ENCODE data around the gene CDK18. TPM values are rescaled to one million over a fixed set of nuclear protein-coding genes. Genes with fewer than 3 reads are reported as not detected.

The CDK18 gene
- polyA plus RNA-seq, 1 experiment = 0.36 TPM

DNA sequence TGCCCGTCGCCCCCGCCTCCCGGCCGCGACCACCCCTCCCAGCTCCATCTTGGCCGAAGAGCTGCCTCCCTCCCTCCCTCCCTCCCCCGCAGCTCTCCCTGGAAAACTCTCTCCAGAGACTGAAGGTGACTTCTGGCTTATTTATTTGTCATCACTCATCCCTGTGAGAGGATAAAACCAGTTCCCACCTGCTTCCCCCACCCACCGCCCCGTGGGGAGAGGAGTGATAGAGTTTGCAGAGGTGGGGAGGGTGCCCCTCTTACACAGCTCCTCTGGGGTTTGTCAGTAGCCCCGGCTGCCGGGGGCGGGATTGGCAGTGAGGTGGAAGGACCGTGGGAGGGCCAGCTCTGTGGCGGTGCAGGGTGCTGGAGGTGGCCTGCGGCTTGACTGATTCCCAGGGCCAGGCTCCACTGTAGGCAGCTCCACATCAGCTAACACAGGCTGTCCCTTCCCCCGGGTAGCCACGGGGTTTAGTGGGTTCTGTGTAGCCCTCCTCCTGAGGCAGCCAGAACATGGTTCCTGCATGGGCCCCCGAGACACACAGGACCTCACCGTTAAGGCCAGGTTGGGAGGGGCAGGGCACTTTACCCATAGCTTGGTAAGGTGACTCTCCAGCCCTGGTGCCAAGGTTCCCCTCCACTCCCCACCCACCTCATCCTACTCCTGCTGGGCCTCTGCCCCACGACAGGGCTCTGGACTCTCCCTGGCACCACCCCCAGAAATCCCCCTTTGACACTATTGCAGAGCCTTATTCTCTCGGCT, 65.1 kb downstream of the CDK18 start:
- TF ChIP-seq CTCF (IDR thresholded peaks at IDR 0.05; ENCODE audit: low read depth, low read length) = no peak
- POLR2A ChIA-PET = no interaction called here
- H3K4me3 ChIP-seq (ENCODE audit: low read depth, low read length) = no peak overlapping the region
- H3K9me3 ChIP-seq (ENCODE audit: control insufficient read depth, insufficient read depth, low read length) = no peaks in the 10 kb centered on the region
- CTCF ChIA-PET = interaction anchor here (1.1 to 2.1 kb wide), 2 partner anchors 19 to 89 kb away, joined by 4 to 7 read pairs; no protein-coding TSS in a partner anchor
- H3K27me3 ChIP-seq (ENCODE audit: control insufficient read depth, insufficient read depth, low read length) = peaks cover 73% of the 10 kb centered on the region
- H3K27ac ChIP-seq (ENCODE audit: low read depth, low read length) = no peak overlapping the region
- no peak for DNase-seq (ENCODE audit: low read depth, low spot score)

DNA sequence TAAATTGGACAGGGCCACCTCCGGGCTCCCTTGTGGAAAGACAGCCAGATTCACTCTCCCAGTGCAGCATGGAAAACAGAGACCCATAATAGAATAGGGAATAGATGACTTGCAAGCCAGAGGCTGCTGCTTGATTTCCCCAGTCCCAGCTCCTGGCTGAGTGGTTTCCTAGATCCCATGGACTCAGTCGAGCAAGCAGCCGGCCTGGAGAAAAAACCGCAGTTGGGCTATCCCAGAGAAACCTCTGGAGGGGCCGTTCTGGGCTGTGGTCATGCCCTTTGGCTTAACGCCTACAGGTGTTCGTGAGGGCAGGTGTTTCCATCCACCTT, 65.7 kb downstream of the CDK18 start:
- POLR2A ChIA-PET = no interaction called here
- no peak overlapping the region for H3K27ac ChIP-seq (ENCODE audit: low read depth, low read length)
- TF ChIP-seq CTCF (IDR thresholded peaks at IDR 0.05; ENCODE audit: low read depth, low read length) = no peak
- peaks cover 77% of the 10 kb centered on the region for H3K27me3 ChIP-seq (ENCODE audit: control insufficient read depth, insufficient read depth, low read length)
- CTCF ChIA-PET = interaction anchor here (0.6 to 2.1 kb wide), 3 partner anchors 18 to 88 kb away, joined by 3 to 7 read pairs (median 4); no protein-coding TSS in a partner anchor
- H3K4me3 ChIP-seq (ENCODE audit: low read depth, low read length) = no peak overlapping the region
- H3K9me3 ChIP-seq (ENCODE audit: control insufficient read depth, insufficient read depth, low read length) = no peaks in the 10 kb centered on the region
- no peak for DNase-seq (ENCODE audit: low read depth, low spot score)

DNA sequence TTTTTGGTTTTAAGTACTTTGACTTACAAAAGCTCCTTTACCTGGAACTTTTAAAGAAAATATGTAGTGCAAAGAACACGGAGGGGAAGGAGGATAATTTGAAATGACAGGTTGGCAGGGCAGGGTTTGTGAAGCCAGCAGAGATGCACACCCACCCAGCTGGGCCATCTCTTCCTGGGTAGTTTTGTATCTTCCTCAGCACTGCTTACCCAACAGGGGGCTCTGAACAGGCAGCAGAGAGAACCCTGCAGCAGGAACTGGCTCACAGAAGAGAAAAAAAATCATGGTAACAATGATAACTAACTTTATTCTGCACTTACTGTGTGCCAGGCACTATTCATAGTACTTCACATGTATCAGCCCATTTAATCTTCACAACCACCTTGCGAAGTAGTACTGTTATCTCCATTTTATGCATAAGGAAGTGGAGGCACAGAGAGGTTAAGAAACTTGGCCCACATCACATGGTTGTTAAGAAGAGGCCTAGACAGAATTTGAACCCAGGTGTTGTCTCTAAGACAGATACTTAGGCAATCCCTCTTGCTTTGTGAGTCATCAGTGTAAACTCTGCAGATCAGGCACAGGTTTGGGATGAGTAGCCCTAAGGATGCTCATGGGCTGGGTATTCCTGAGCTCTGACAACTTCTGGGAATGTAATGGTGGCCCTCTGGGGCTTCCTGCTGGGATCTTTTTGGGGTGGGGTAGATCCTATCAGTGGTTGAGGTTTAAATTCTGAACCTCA, 66.5 kb downstream of the CDK18 start:
- ChIA-PET CTCF (interaction anchor here (0.6 to 2.1 kb wide), 5 partner anchors 17 to 88 kb away, joined by 3 to 7 read pairs (median 3); no protein-coding TSS in a partner anchor), POLR2A (no interaction called here)
- Histone ChIP-seq H3K9me3 (ENCODE audit: control insufficient read depth, insufficient read depth, low read length) (no peaks in the 10 kb centered on the region), H3K27me3 (ENCODE audit: control insufficient read depth, insufficient read depth, low read length) (peaks cover 78% of the 10 kb centered on the region), H3K4me3 (ENCODE audit: low read depth, low read length) (no peak overlapping the region), H3K27ac (ENCODE audit: low read depth, low read length) (no peak overlapping the region)
- DNase-seq (ENCODE audit: low read depth, low spot score) = no peak
- TF ChIP-seq CTCF (IDR thresholded peaks at IDR 0.05; ENCODE audit: low read depth, low read length) = no peak

DNA sequence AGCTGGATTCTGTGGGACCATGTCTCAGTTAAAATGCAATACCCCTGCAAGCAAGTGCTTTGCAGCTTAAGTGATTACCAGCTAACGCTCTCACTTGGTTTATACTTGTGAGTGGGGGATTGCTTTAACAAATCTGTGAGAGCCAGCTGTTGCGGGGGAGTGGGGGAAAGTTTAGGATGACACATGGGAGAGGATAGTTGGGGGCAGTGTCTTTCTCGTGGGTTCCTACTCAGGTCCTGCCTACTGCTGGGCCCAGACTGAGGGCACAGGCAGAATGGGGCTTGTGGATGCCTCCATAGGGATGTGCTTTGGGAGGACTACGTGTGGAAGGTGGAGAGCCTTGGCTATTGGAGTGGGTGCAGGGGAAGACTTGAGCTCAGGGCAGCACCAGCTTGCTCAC, 67.3 kb downstream of the CDK18 start:
- ChIA-PET CTCF (interaction anchor here (1.1 to 1.3 kb wide), 3 partner anchors 17 to 42 kb away, joined by 3 read pairs; no protein-coding TSS in a partner anchor), POLR2A (no interaction called here)
- Histone ChIP-seq H3K4me3 (ENCODE audit: low read depth, low read length) (no peak overlapping the region), H3K27ac (ENCODE audit: low read depth, low read length) (no peak overlapping the region), H3K27me3 (ENCODE audit: control insufficient read depth, insufficient read depth, low read length) (peaks cover 81% of the 10 kb centered on the region), H3K9me3 (ENCODE audit: control insufficient read depth, insufficient read depth, low read length) (no peaks in the 10 kb centered on the region)
- no peak for DNase-seq (ENCODE audit: low read depth, low spot score)
- TF ChIP-seq CTCF (IDR thresholded peaks at IDR 0.05; ENCODE audit: low read depth, low read length) = no peak

GRCh38 chr1:205572421-205572820, 68.0 kb downstream of the CDK18 start:
- CTCF ChIA-PET = interaction anchor here (1.1 to 1.3 kb wide), 2 partner anchors 16 to 43 kb away, joined by 3 read pairs; no protein-coding TSS in a partner anchor

More at GRCh38 chr1:205572421-205572820, 68.0 kb downstream of the CDK18 start:
- no peak overlapping the region for H3K4me3 ChIP-seq (ENCODE audit: low read depth, low read length)
- peaks cover 81% of the 10 kb centered on the region for H3K27me3 ChIP-seq (ENCODE audit: control insufficient read depth, insufficient read depth, low read length)
- H3K9me3 ChIP-seq (ENCODE audit: control insufficient read depth, insufficient read depth, low read length) = no peaks in the 10 kb centered on the region
- POLR2A ChIA-PET = no interaction called here
- DNase-seq (ENCODE audit: low read depth, low spot score) = no peak
- no peak for TF ChIP-seq CTCF (IDR thresholded peaks at IDR 0.05; ENCODE audit: low read depth, low read length)
- no peak overlapping the region for H3K27ac ChIP-seq (ENCODE audit: low read depth, low read length)

All from AG04450 (cell line).